GM12864 (cell line): ENCODE results near the gene GTF3A.

ENCODE experiments used
- DNase-seq: peaks from one replicate; pipeline ENCODE4 v3.0.0-alpha.2; 2011; ENCODE audit warnings: low read depth
- H3K4me3 ChIP-seq: 2 replicates; pipeline ENCODE4 v1.5.1; 2011; ENCODE audit warnings: mild to moderate bottlenecking, low read depth, low read length, control low read depth
- TF ChIP-seq, protein P1 (sequence below): IDR thresholded peaks from 2 replicates; pipeline ENCODE4 v1.5.1; 2011; ENCODE audit warnings: low read depth, mild to moderate bottlenecking, moderate library complexity, low read length, control low read depth, inconsistent platforms; ENCODE audit errors: missing control alignments

GTF3A gene

DNA sequence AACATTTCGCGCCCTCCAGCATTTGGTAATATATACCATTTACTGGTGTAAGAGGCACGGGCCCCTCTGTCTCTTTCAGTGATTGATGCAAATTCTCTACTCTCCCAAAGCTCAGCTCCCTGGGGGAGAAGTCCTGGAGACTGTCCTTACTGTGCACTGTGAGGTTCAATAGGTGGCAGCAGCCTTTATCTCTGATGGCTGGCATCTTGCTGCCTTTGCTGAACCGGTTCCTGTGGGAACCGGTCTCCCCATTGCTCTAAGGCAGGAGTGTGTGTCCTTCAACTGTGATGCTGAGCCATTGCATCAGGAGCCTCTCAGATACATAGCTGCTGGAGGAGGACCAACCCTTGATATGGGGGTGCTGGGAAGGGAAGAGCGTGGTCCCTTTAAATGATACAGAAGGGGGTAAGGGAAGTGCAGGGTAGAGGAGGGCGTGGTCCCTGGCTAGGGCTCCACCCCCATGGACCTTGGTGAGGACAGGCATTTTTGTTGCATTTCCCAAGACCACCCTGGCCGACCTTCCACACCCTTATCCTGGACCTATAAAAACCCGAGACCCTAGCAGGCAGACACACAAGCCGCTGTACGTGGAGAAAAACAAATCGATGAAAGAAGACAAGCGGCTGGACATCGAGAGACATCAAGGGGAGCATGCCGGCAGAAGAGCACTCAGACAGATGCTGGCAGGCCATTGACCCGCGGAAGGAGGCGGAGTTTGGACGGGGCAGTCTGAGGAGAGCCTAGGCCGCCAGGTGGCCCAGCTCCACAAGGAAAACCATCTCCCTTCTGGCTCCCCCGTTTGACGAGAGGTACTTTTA, 41.1 kb upstream of the GTF3A start:
- TF ChIP-seq, protein P1, sequence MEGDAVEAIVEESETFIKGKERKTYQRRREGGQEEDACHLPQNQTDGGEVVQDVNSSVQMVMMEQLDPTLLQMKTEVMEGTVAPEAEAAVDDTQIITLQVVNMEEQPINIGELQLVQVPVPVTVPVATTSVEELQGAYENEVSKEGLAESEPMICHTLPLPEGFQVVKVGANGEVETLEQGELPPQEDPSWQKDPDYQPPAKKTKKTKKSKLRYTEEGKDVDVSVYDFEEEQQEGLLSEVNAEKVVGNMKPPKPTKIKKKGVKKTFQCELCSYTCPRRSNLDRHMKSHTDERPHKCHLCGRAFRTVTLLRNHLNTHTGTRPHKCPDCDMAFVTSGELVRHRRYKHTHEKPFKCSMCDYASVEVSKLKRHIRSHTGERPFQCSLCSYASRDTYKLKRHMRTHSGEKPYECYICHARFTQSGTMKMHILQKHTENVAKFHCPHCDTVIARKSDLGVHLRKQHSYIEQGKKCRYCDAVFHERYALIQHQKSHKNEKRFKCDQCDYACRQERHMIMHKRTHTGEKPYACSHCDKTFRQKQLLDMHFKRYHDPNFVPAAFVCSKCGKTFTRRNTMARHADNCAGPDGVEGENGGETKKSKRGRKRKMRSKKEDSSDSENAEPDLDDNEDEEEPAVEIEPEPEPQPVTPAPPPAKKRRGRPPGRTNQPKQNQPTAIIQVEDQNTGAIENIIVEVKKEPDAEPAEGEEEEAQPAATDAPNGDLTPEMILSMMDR, result no peak
- H3K4me3 ChIP-seq, result no peak overlapping the region
- no peak for DNase-seq

DNA sequence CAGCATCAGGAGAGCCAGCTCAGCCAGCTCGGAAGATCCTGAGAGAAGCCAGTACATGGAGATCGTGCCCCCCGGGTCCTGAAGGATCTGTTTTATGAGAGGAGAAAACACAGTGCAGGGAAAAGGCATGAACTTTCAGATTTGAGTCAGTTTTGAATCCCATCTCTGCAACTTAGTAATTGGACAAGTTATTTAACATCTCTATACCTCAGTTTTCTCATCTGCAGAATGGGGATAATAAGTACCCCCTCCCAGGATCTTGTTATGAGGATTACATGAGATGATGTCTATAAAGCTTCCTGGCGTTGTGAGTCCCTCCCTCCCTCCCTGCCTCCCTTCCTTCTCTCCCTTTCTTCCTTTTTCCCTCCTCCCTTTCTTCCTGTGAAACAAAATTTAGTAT, 40.1 kb upstream of the GTF3A start:
- TF ChIP-seq, protein P1, result no peak
- no peak for DNase-seq
- H3K4me3 ChIP-seq, result no peak overlapping the region

DNA sequence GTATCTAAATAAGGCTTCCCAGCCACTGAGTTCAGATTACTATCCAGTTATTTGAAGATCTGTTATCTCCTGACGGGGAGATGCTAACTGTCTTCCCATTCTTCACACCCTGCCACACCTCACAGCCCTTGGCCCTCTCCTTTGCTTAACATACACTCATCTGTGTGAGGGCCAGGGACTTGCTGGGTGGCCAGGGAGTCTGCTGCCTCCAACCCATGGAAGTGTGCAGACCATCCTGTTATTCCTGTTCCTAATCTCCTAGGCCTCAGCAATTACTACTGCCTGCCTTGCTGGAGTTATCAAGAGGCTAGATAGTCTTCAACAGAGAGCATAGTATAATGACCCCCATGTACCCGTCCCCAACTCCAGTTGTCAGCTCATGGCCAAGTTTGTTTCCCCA, 36.2 kb upstream of the GTF3A start:
- TF ChIP-seq, protein P1, result no peak
- no peak for DNase-seq
- no peak overlapping the region for H3K4me3 ChIP-seq

DNA sequence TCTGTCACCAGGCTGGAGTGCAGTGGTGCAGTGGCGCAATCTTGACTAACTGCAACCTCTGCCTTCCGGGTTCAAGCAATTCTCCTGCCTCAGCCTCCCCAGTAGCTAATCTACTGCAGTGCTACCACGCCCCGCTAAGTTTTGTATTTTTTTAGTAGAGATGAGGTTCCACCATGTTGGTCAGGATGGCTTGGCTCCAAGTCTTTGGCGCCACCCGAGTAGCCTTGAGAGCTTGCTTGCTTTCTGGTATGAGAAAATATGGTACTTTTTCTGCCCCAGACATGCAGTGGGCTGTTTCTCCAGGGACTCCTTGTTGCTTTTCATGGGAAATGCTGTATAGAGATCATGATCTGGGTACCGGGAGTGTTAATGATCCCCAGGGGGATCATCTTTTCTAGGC, 34.5 kb upstream of the GTF3A start:
- TF ChIP-seq, protein P1, result no peak
- DNase-seq, result no peak
- no peak overlapping the region for H3K4me3 ChIP-seq

DNA sequence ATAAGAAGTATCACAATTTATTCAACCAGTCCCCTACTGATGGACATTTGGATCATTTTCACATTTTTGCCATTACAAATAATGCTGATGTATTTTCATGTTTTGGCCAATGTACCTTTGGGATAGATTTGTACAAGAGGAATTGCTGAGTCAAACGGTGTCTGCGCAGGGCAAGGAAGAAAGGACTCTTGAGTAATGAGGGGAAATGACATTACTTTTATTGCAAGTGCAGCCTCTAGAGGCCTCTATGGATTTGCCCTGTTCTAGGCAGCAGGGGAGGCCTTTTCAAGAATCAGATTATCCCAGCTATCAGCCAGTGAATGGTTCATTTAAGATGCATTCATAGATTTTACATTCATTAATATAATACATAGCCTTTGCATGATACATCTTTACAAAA, 32.9 kb upstream of the GTF3A start:
- H3K4me3 ChIP-seq, result no peak overlapping the region
- no peak for DNase-seq
- TF ChIP-seq, protein P1, result no peak

DNA sequence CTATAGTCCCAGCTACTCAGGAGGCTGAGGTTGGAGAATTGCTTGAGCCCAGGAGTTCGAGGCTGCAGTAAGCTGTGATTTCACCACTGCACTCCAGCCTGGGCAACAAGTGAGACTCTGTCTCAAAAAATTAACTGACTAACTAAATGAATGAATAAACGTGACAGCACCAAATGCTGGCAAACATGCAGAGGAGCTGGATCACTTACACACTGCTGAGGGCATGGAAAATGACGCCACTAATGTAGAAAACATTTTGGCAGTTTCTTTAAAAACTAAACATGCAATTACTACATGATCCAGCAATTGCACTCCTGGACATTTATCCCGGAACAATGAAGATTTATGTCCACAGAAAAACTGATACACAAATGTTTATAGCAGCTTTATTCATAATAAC, 31.3 kb upstream of the GTF3A start:
- DNase-seq, result no peak
- H3K4me3 ChIP-seq, result no peak overlapping the region
- TF ChIP-seq, protein P1, result no peak

DNA sequence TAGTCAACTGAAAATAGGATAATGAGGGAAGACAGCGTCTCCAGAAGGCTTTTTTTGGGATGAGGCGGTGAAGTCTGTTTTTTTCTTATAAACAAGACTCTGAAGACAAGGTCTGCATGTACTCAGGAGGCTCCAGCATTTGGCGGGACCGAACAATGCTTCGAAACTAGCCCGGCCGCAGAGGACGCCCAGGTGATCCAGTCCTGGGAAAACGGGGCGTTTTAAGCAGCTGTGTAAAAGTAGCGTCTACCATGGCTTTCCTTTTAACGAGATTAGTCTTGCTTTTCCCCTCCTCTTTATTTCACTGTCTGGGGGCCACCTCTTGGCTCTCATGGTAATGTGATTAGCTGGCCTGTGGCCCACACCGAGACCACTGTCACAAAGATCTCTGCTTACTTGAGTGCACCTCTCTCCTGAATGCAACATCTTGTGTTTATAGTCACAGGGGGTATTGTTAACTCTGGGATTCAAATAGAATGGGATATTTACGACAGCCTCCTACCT, 29.4 kb upstream of the GTF3A start:
- TF ChIP-seq, protein P1, result no peak
- no peak for DNase-seq

More for the DNA sequence above, 29.4 kb upstream of the GTF3A start:
- no peak overlapping the region for H3K4me3 ChIP-seq
